Lower leg skin (tissue), 3 donors: ENCODE results near the gene NUBP1.

ENCODE experiments used
- POLR2A ChIP-seq, 2 donors: fragments of 450-650 bp; IDR thresholded peaks; one replicate each; pipeline ENCODE4 v1.6.1; 2016 to 2017; ENCODE audit warnings: antibody characterized with exemption in 2 of 2, mild to moderate bottlenecking in 1 of 2, moderate library complexity in 1 of 2
- TF ChIP-seq, protein P1 (sequence below), 3 donors: fragments of 450-650 bp; IDR thresholded peaks; one replicate each; pipeline ENCODE4 v1.5.1; 2016; ENCODE audit warnings: antibody characterized with exemption in 3 of 3, mild to moderate bottlenecking in 3 of 3, moderate library complexity in 2 of 3

DNA sequence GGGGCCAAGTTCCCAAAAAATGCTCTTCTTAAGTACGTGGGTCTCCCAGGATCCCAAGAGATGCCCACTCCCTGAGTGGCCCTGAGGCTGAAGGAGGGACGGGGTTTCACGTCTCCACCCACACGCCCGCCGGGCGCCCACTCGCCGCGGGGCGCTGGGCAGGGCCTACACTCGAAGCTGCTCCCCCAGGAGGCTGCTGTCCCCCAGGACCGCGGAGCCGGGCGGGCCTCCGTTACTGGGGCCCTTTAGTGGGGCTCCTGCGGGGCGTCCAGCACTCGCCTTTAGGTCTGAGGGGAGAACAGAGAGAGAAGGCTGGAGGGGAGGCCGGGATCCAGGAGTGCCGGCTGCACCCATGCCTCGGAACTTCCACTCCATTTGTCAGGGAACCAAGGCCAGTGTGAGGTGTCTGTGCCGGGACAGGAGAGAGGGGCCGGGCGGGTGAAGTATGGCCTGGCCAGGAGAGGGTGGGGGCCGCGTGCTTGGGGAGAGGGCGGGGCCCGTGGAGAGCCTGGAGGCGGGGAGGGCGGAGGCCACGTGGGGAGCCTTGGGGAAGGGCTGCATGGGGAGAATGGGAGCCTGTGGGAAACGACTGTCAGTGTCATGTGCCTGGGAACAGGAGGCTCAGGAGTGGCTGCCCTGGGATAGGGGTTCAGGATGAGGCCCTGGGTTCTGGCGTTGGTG, 18.8 kb downstream of the NUBP1 start:
- TF ChIP-seq, protein P1, sequence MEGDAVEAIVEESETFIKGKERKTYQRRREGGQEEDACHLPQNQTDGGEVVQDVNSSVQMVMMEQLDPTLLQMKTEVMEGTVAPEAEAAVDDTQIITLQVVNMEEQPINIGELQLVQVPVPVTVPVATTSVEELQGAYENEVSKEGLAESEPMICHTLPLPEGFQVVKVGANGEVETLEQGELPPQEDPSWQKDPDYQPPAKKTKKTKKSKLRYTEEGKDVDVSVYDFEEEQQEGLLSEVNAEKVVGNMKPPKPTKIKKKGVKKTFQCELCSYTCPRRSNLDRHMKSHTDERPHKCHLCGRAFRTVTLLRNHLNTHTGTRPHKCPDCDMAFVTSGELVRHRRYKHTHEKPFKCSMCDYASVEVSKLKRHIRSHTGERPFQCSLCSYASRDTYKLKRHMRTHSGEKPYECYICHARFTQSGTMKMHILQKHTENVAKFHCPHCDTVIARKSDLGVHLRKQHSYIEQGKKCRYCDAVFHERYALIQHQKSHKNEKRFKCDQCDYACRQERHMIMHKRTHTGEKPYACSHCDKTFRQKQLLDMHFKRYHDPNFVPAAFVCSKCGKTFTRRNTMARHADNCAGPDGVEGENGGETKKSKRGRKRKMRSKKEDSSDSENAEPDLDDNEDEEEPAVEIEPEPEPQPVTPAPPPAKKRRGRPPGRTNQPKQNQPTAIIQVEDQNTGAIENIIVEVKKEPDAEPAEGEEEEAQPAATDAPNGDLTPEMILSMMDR (IDR thresholded peaks at IDR 0.05) = no peak
- TF ChIP-seq POLR2A (IDR thresholded peaks at IDR 0.05) = no peak
